GM23248 (cell line): ENCODE measurements around the gene RTN4.

Experiments used
- EZH2 ChIP-seq: fragments of 200-600 bp; sonication (generic); IDR thresholded peaks from 2 replicates; pipeline ENCODE4 v1.6.1; 2018; ENCODE audit warnings: antibody characterized with exemption, mild to moderate bottlenecking; ENCODE audit not compliant: insufficient read depth, poor library complexity, severe bottlenecking
- EZH2phosphoT487 ChIP-seq: fragments of 200-600 bp; sonication (generic); IDR thresholded peaks from 2 replicates; pipeline ENCODE4 v1.6.1; 2018; ENCODE audit warnings: antibody characterized with exemption, moderate library complexity, mild to moderate bottlenecking, low read depth; ENCODE audit not compliant: insufficient read depth

- TF ChIP-seq EZH2 (no peak), EZH2phosphoT487 (no peak)
Measured at GRCh38 chr2:55063713-55064323, 13.6 kb upstream of the RTN4 start.
